HCT116 (cell line): ENCODE measurements around the gene KRTAP10-11. TPM values are rescaled to one million over a fixed set of nuclear protein-coding genes. Genes with fewer than 3 reads are reported as not detected.

Experiments
- ATAC-seq: fragments of 200-7000 bp; cut with Tn5 transposase; 2 replicates; pipeline ENCODE4 v1.9.1; 2020; ENCODE audit warnings: mild to moderate bottlenecking, moderate library complexity
- BruUV-seq: library from RNA; stranded (reverse); fragments of 400-500 nt; replicated peaks from 2 replicates; lab custom pipeline; 2021; lab: Mats Ljungman, UMichigan
- CTCF ChIA-PET: fragments of 300-600 bp; sonication (Branson Sonifier 250); formaldehyde crosslinking; loops from one replicate; lab custom pipeline; 2021; ENCODE audit warnings: antibody characterized with exemption; lab: Charles Lee
- POLR2A ChIA-PET: fragments of 300-600, 350-600 bp; sonication (Branson Sonifier 250); formaldehyde crosslinking; loops from one replicate; lab custom pipeline; 2021; ENCODE audit warnings: antibody characterized with exemption; lab: Charles Lee
- RAD21 ChIA-PET, 2 experiments: fragments of 300-600 bp; sonication (Branson Sonifier 250); formaldehyde crosslinking; loops; one replicate each; lab custom pipeline; 2023; ENCODE audit warnings: low total read pairs in 2 of 2; ENCODE audit not compliant: uncharacterized antibody in 2 of 2, unreplicated experiment in 2 of 2, low non-redundant PET in 1 of 2; lab: Charles Lee
- DNase-seq: peaks from one replicate; pipeline ENCODE4 v3.0.0-alpha.2; 2010; ENCODE audit warnings: low read depth, low spot score
- H2AFZ ChIP-seq: fragments of 200-600 bp; shearing (Covaris generic), sonication (generic); 2 replicates; pipeline ENCODE4 v1.6.1; 2017; ENCODE audit warnings: low read depth, mixed run types, mixed read lengths, antibody characterized with exemption, low read length; ENCODE audit not compliant: poor library complexity, severe bottlenecking
- H3K27ac ChIP-seq: 2 replicates; pipeline ENCODE4 v1.5.1; 2012; ENCODE audit warnings: low read depth, low read length
- H3K27me3 ChIP-seq: fragments of 200-600 bp; sonication (generic); 2 replicates; pipeline ENCODE4 v1.6.1; 2016; ENCODE audit warnings: mixed run types, low read length, mixed read lengths; ENCODE audit not compliant: insufficient read depth
- H3K36me3 ChIP-seq, 2 experiments: fragments of 200-500 bp in 1 of 2; fragments of 200-600 bp in 1 of 2; sonication (Bioruptor generic) in 1 of 2; sonication (generic) in 1 of 2; 2 replicates each; pipeline versions ENCODE4 v1.5.1 to v1.6.1; 2014 to 2016; ENCODE audit warnings: low read length in 2 of 2, inconsistent platforms in 1 of 2, mixed read lengths in 1 of 2, mixed run types in 1 of 2; ENCODE audit not compliant: insufficient read depth in 2 of 2, control insufficient read depth in 1 of 2
- H3K4me1 ChIP-seq, 2 experiments: fragments of 200-600 bp in 1 of 2; sonication (generic) in 1 of 2; 2 replicates each; pipeline versions ENCODE4 v1.5.1 to v1.6.1; 2012 to 2017; ENCODE audit warnings: low read length in 2 of 2, inconsistent platforms in 1 of 2, mild to moderate bottlenecking in 1 of 2, mixed read lengths in 1 of 2, mixed run types in 1 of 2, moderate library complexity in 1 of 2; ENCODE audit not compliant: insufficient read depth in 2 of 2, control insufficient read depth in 1 of 2
- H3K4me2 ChIP-seq: fragments of 200-600 bp; sonication (generic); 2 replicates; pipeline ENCODE4 v1.6.1; 2017; ENCODE audit warnings: mixed run types, low read length, mixed read lengths
- H3K4me3 ChIP-seq, 2 experiments: fragments of 200-600 bp in 1 of 2; sonication (generic) in 1 of 2; replicated peaks in 1 of 2; 2 replicates each; pipeline ENCODE4 v1.5.1; 2011 to 2016; ENCODE audit warnings: low read length in 2 of 2, control low read depth in 1 of 2, low read depth in 1 of 2, mild to moderate bottlenecking in 1 of 2, mixed read lengths in 1 of 2, mixed run types in 1 of 2
- H3K79me2 ChIP-seq: fragments of 200-600 bp; sonication (generic); 2 replicates; pipeline ENCODE4 v1.6.1; 2017; ENCODE audit warnings: mild to moderate bottlenecking, mixed run types, low read length, moderate library complexity, mixed read lengths; ENCODE audit not compliant: insufficient read depth
- H3K9ac ChIP-seq: fragments of 200-600 bp; sonication (generic); 2 replicates; pipeline ENCODE4 v1.6.1; 2016; ENCODE audit warnings: low read length, mixed read lengths
- H3K9me2 ChIP-seq: fragments of 200-600 bp; sonication (generic), shearing (Covaris generic); 2 replicates; pipeline ENCODE4 v1.6.1; 2017; ENCODE audit warnings: mixed run types, mild to moderate bottlenecking, moderate library complexity; ENCODE audit not compliant: insufficient read depth
- H3K9me3 ChIP-seq, 2 experiments: fragments of 200-500 bp in 1 of 2; fragments of 200-600 bp in 1 of 2; sonication (Bioruptor generic) in 1 of 2; sonication (generic) in 1 of 2; 2 replicates each; pipeline ENCODE4 v1.6.1; 2014 to 2017; ENCODE audit warnings: low read length in 2 of 2, mixed read lengths in 2 of 2, inconsistent platforms in 1 of 2, low read depth in 1 of 2, mild to moderate bottlenecking in 1 of 2, mixed run types in 1 of 2, moderate library complexity in 1 of 2; ENCODE audit not compliant: control insufficient read depth in 1 of 2, insufficient read depth in 1 of 2
- H4K20me1 ChIP-seq: fragments of 200-600 bp; sonication (generic), shearing (Covaris generic); 2 replicates; pipeline ENCODE4 v1.6.1; 2017; ENCODE audit warnings: mixed run types, mild to moderate bottlenecking, moderate library complexity; ENCODE audit not compliant: insufficient read depth
- CTCF ChIP-seq, 3 experiments: fragments of 200-600 bp in 1 of 3; sonication (generic) in 1 of 3; IDR thresholded peaks in 2 of 3; conservative IDR thresholded peaks in 1 of 3; 2 replicates each; pipeline ENCODE4 v1.5.1; 2012 to 2017; ENCODE audit warnings: low read depth in 2 of 3, low read length in 2 of 3, antibody characterized with exemption in 1 of 3, borderline replicate concordance in 1 of 3, control low read depth in 1 of 3, mild to moderate bottlenecking in 1 of 3, mixed read lengths in 1 of 3, mixed run types in 1 of 3, moderate library complexity in 1 of 3; ENCODE audit not compliant: insufficient read depth in 1 of 3
- ELF1 ChIP-seq: IDR thresholded peaks from 2 replicates; pipeline ENCODE4 v1.6.1; 2012; ENCODE audit warnings: low read depth, borderline replicate concordance
- EZH2phosphoT487 ChIP-seq: fragments of 200-600 bp; IDR thresholded peaks from 2 replicates; pipeline ENCODE4 v1.6.1; 2018; ENCODE audit warnings: antibody characterized with exemption, borderline replicate concordance
- JUND ChIP-seq: IDR thresholded peaks from 2 replicates; pipeline ENCODE4 v1.6.1; 2012
- MAX ChIP-seq: IDR thresholded peaks from 2 replicates; pipeline ENCODE4 v1.6.1; 2012
- REST ChIP-seq: IDR thresholded peaks from 2 replicates; pipeline ENCODE4 v1.6.1; 2012; ENCODE audit warnings: low read depth
- SIN3A ChIP-seq: IDR thresholded peaks from 2 replicates; pipeline ENCODE4 v1.6.1; 2012; ENCODE audit warnings: low read depth
- SP1 ChIP-seq: IDR thresholded peaks from 2 replicates; pipeline ENCODE4 v1.6.1; 2012; ENCODE audit warnings: low read depth
- TCF7L2 ChIP-seq: IDR thresholded peaks from 2 replicates; pipeline ENCODE4 v1.7.0; 2011; ENCODE audit warnings: borderline replicate concordance, inconsistent platforms; ENCODE audit not compliant: insufficient read depth, insufficient read length; ENCODE audit errors: extremely low read depth
- ZFX ChIP-seq: fragments of 450-650 bp; IDR thresholded peaks from 2 replicates; pipeline ENCODE4 v1.6.1; 2017
- intact Hi-C: fragments of 100-400 bp; cut with micrococcal nuclease; formaldehyde crosslinking; loops from 2 replicates; pipeline ENCODE4 v1.10.0; 2022
- total RNA-seq: library from RNA; stranded (reverse); gene quantifications from one replicate; pipeline ENCODE4 v1.2.1, GENCODE V29; 2021; ENCODE audit not compliant: unreplicated experiment

Gene KRTAP10-11
- total RNA-seq, 1 experiment from 2014 or later: not detected

- TF ChIP-seq CTCF (IDR thresholded peaks at IDR 0.05 in 2 of 3, conservative IDR thresholded peaks at IDR 0.05 in 1 of 3; ENCODE audit: borderline replicate concordance in 1 of 3, insufficient read depth in 1 of 3, low read depth in 2 of 3, low read length in 2 of 3): no peak
- TF ChIP-seq, all 23 proteins: peak for 0
These were observed 6.9 kb downstream of the KRTAP10-11 start (continued) for GRCh38 chr21:44653123-44653522.

- H3K4me3 ChIP-seq: no peak overlapping the region
- ChIA-PET CTCF (no interaction called here), RAD21 (no interaction called here), POLR2A (no interaction called here)
- no peaks in the 10 kb centered on the region for H3K9me3 ChIP-seq
- H3K9ac ChIP-seq: no peak overlapping the region
- BruUV-seq: no TSS peak
- no peaks in the 10 kb centered on the region for H4K20me1 ChIP-seq
- H3K4me2 ChIP-seq: no peak overlapping the region
- no peak overlapping the region for H3K27ac ChIP-seq
- no peaks in the 10 kb centered on the region for H3K4me1 ChIP-seq
- no peaks in the 10 kb centered on the region for H3K79me2 ChIP-seq
- H3K27me3 ChIP-seq: no peaks in the 10 kb centered on the region
- no peak for TF ChIP-seq SIN3A
- TF ChIP-seq EZH2phosphoT487: no peak
- TF ChIP-seq REST: no peak
- TF ChIP-seq MAX: no peak
- no peak for TF ChIP-seq JUND
- TF ChIP-seq ELF1: no peak
- TF ChIP-seq SP1: no peak
- no peak for TF ChIP-seq TCF7L2
- no peak for TF ChIP-seq ZFX
- TF ChIP-seq CTCF (IDR thresholded peaks at IDR 0.05 in 2 of 3, conservative IDR thresholded peaks at IDR 0.05 in 1 of 3; ENCODE audit: borderline replicate concordance in 1 of 3, insufficient read depth in 1 of 3, low read depth in 2 of 3, low read length in 2 of 3): no peak
- no peak for ATAC-seq
- DNase-seq: no peak
- intact Hi-C loops: no loop called here
- no peak overlapping the region for H2AFZ ChIP-seq
- H3K36me3 ChIP-seq: no peaks in the 10 kb centered on the region
- no peaks in the 10 kb centered on the region for H3K9me2 ChIP-seq
These were observed 7.7 kb downstream of the KRTAP10-11 start for GRCh38 chr21:44653656-44654575.
